ENCODE data around the gene DHTKD1.
"Not testable (repeated sequence)": the region's sequence is repeated elsewhere in the genome, so short reads cannot be mapped to it uniquely, and the experiment has no call there.

DHTKD1 gene

DNA sequence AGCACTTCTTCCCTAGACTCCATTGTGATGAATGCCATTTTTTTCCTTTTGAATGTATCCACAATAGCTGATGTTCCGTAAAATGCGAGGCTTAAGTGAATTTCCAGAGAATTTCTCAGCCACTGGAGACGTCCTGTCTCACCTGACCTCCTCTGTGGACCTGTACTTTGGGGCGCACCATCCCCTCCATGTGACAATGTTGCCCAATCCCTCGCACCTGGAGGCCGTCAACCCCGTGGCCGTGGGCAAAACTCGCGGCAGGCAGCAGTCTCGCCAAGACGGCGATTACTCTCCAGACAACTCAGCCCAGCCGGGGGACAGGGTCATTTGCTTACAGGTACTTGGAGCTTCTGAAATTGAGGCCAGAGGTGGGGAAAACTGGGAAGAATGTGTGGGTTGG, 20.2 kb downstream of the DHTKD1 start:
- no CpG with 5 or more reads among the region's 14 CpGs for WGBS, 2 donors (ENCODE audit: extremely low coverage in 2 of 2, insufficient read length in 2 of 2, insufficient replicate concordance in 1 of 2)
- Histone ChIP-seq H3K4me1 (ENCODE audit: control insufficient read depth in 2 of 2, insufficient read depth in 1 of 2, low read depth in 1 of 2, low read length in 2 of 2) (no peaks in the 10 kb centered on the region), H3K36me3 (replicated peaks in 1 of 2; ENCODE audit: control insufficient read depth in 2 of 2, insufficient read depth in 2 of 2, low read length in 2 of 2) (peaks cover 20 to 93% of the 10 kb centered on the region in 2 donors)

DNA sequence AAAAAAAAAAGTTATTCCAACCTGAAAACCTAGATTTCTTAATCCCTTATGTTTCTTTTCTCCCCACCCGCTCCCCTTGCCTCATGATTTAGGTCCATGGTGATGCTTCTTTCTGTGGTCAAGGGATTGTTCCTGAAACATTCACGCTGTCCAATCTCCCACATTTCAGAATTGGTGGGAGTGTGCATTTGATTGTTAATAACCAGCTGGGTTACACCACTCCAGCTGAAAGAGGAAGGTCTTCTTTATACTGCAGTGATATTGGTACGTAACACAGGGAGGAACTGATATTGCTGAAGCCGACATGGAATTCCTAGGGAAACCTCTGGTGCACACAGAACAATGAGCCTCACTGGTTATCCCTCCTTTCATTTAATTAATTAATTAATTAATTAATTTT, 22.7 kb downstream of the DHTKD1 start:
- H3K36me3 ChIP-seq (replicated peaks in 1 of 2; ENCODE audit: control insufficient read depth in 2 of 2, insufficient read depth in 2 of 2, low read length in 2 of 2): peaks cover 29 to 92% of the 10 kb centered on the region in 2 donors

More for the DNA sequence above, 20.2 kb downstream of the DHTKD1 start:
- H2AFZ ChIP-seq (ENCODE audit: low read length): no peak overlapping the region
- no peak overlapping the region for H3K27ac ChIP-seq (replicated peaks; ENCODE audit: low read length)
- no peak overlapping the region for H2AK5ac ChIP-seq (ENCODE audit: low read depth, low read length)
- H2BK5ac ChIP-seq (ENCODE audit: low read length): no peak overlapping the region
- no peak overlapping the region for H2BK120ac ChIP-seq (ENCODE audit: low read depth, low read length)
- no peak overlapping the region for H3K4me3 ChIP-seq (ENCODE audit: low read length in 2 of 2)
- no peak overlapping the region for H4K8ac ChIP-seq (ENCODE audit: low read depth, low read length)
- H3K27me3 ChIP-seq (ENCODE audit: control insufficient read depth in 3 of 3, insufficient read depth in 3 of 3, low read depth in 1 of 3, low read length in 3 of 3): no peaks in the 10 kb centered on the region
- H2BK12ac ChIP-seq (ENCODE audit: low read length): no peak overlapping the region
- no peak overlapping the region for H3K14ac ChIP-seq (ENCODE audit: low read length)
- H3K4ac ChIP-seq (ENCODE audit: low read length): no peak overlapping the region
- no peaks in the 10 kb centered on the region for H3K9me3 ChIP-seq (replicated peaks in 1 of 2; ENCODE audit: control insufficient read depth in 2 of 2, insufficient read depth in 1 of 2, low read depth in 1 of 2, low read length in 2 of 2)
- no peak overlapping the region for H3K9ac ChIP-seq (ENCODE audit: low read depth, low read length, poor library complexity)
- H3K23ac ChIP-seq (ENCODE audit: low read depth, low read length, poor library complexity): no peak overlapping the region
- no peak overlapping the region for H2BK15ac ChIP-seq (ENCODE audit: low read length)
- H3K4me2 ChIP-seq (ENCODE audit: insufficient read depth, low read length, poor library complexity, severe bottlenecking): no peak overlapping the region
- H3K18ac ChIP-seq (ENCODE audit: low read length): no peak overlapping the region
- H3K79me1 ChIP-seq (ENCODE audit: low read depth, low read length): peaks cover 2% of the 10 kb centered on the region
- H4K91ac ChIP-seq (ENCODE audit: low read depth, low read length, poor library complexity): no peak overlapping the region
- DNase-seq (ENCODE audit: low spot score): no peak

DNA sequence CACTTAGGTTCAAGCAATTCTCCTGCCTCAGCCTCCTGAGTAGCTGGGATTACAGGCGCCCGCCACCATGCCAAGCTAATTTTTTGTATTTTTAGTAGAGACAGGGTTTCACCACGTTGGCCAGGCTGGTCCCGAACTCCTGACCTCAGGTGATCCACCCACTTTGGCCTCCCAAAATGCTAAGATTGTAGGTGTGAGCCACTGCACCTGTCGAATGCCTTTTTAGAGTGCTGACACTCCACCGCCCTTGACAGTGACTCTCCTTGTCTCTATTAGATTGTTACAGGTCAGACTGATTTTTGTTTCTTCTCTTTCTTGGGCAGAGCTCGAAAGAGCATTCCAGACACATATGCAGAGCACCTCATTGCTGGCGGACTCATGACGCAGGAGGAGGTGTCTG, 28.6 kb downstream of the DHTKD1 start:
- no CpG with 5 or more reads among the region's 9 CpGs for WGBS, 2 donors (ENCODE audit: extremely low coverage in 2 of 2, insufficient read length in 2 of 2, insufficient replicate concordance in 1 of 2)

More for the DNA sequence above, 22.7 kb downstream of the DHTKD1 start:
- no peak overlapping the region for H2BK5ac ChIP-seq (ENCODE audit: low read length)
- no peak overlapping the region for H4K91ac ChIP-seq (ENCODE audit: low read depth, low read length, poor library complexity)
- H3K4ac ChIP-seq (ENCODE audit: low read length): no peak overlapping the region
- H3K4me2 ChIP-seq (ENCODE audit: insufficient read depth, low read length, poor library complexity, severe bottlenecking): no peak overlapping the region
- no peak for DNase-seq (ENCODE audit: low spot score)
- H3K23ac ChIP-seq (ENCODE audit: low read depth, low read length, poor library complexity): no peak overlapping the region
- no peak overlapping the region for H3K9ac ChIP-seq (ENCODE audit: low read depth, low read length, poor library complexity)
- no peaks in the 10 kb centered on the region for H3K9me3 ChIP-seq (replicated peaks in 1 of 2; ENCODE audit: control insufficient read depth in 2 of 2, insufficient read depth in 1 of 2, low read depth in 1 of 2, low read length in 2 of 2)
- no peak overlapping the region for H3K14ac ChIP-seq (ENCODE audit: low read length)
- no peak overlapping the region for H4K8ac ChIP-seq (ENCODE audit: low read depth, low read length)
- no peaks in the 10 kb centered on the region for H3K4me1 ChIP-seq (ENCODE audit: control insufficient read depth in 2 of 2, insufficient read depth in 1 of 2, low read depth in 1 of 2, low read length in 2 of 2)
- H2BK12ac ChIP-seq (ENCODE audit: low read length): no peak overlapping the region
- no peak overlapping the region for H3K27ac ChIP-seq (replicated peaks; ENCODE audit: low read length)
- H2BK120ac ChIP-seq (ENCODE audit: low read depth, low read length): no peak overlapping the region
- H3K79me1 ChIP-seq (ENCODE audit: low read depth, low read length): no peaks in the 10 kb centered on the region
- H2AFZ ChIP-seq (ENCODE audit: low read length): no peak overlapping the region
- H2AK5ac ChIP-seq (ENCODE audit: low read depth, low read length): no peak overlapping the region
- H3K27me3 ChIP-seq (ENCODE audit: control insufficient read depth in 3 of 3, insufficient read depth in 3 of 3, low read depth in 1 of 3, low read length in 3 of 3): no peaks in the 10 kb centered on the region
- H2BK15ac ChIP-seq (ENCODE audit: low read length): no peak overlapping the region
- no peak overlapping the region for H3K4me3 ChIP-seq (ENCODE audit: low read length in 2 of 2)
- no peak overlapping the region for H3K18ac ChIP-seq (ENCODE audit: low read length)
- no CpG with 5 or more reads among the region's 4 CpGs for WGBS, 2 donors (ENCODE audit: extremely low coverage in 2 of 2, insufficient read length in 2 of 2, insufficient replicate concordance in 1 of 2)

DNA sequence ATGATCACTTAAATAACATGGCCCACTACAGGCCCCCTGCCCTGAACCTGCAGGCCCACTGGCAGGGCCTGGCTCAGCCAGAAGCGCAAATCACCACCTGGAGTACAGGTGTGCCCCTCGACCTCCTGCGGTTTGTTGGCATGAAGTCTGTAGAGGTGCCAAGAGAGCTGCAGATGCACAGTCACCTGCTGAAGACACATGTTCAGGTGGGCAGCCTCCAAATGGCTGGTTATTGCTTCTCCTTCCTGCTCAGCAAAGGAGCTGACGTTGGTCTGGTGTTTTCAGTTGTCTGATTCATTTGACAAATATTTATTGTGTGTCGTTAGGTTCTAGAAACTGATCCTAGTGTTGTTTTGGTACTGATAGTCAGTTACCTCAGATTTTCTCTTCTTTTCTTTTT, 29.0 kb downstream of the DHTKD1 start:
- Histone ChIP-seq H4K91ac (ENCODE audit: low read depth, low read length, poor library complexity) (peak overlapping the region; percentile 46), H3K79me1 (ENCODE audit: low read depth, low read length) (no peaks in the 10 kb centered on the region), H3K36me3 (replicated peaks in 1 of 2; ENCODE audit: control insufficient read depth in 2 of 2, insufficient read depth in 2 of 2, low read length in 2 of 2) (peaks cover 30 to 90% of the 10 kb centered on the region in 2 donors), H3K27ac (replicated peaks; ENCODE audit: low read length) (no peak overlapping the region), H4K8ac (ENCODE audit: low read depth, low read length) (peak overlapping the region; percentile 65), H2BK15ac (ENCODE audit: low read length) (no peak overlapping the region), H2AFZ (ENCODE audit: low read length) (no peak overlapping the region), H3K4me1 (ENCODE audit: control insufficient read depth in 2 of 2, insufficient read depth in 1 of 2, low read depth in 1 of 2, low read length in 2 of 2) (no peaks in the 10 kb centered on the region), H3K23ac (ENCODE audit: low read depth, low read length, poor library complexity) (no peak overlapping the region), H3K9ac (ENCODE audit: low read depth, low read length, poor library complexity) (peak overlapping the region; percentile 44), H3K4me3 (ENCODE audit: low read length in 2 of 2) (no peak overlapping the region), H3K18ac (ENCODE audit: low read length) (no peak overlapping the region), H3K27me3 (ENCODE audit: control insufficient read depth in 3 of 3, insufficient read depth in 3 of 3, low read depth in 1 of 3, low read length in 3 of 3) (no peaks in the 10 kb centered on the region), H3K14ac (ENCODE audit: low read length) (no peak overlapping the region), H3K4ac (ENCODE audit: low read length) (no peak overlapping the region), H3K4me2 (ENCODE audit: insufficient read depth, low read length, poor library complexity, severe bottlenecking) (no peak overlapping the region), H2BK120ac (ENCODE audit: low read depth, low read length) (no peak overlapping the region), H2AK5ac (ENCODE audit: low read depth, low read length) (no peak overlapping the region), H2BK12ac (ENCODE audit: low read length) (peak overlapping the region; percentile 16), H2BK5ac (ENCODE audit: low read length) (no peak overlapping the region), H3K9me3 (replicated peaks in 1 of 2; ENCODE audit: control insufficient read depth in 2 of 2, insufficient read depth in 1 of 2, low read depth in 1 of 2, low read length in 2 of 2) (no peaks in the 10 kb centered on the region)
- no CpG with 5 or more reads among the region's 5 CpGs for WGBS, 2 donors (ENCODE audit: extremely low coverage in 2 of 2, insufficient read length in 2 of 2, insufficient replicate concordance in 1 of 2)
- DNase-seq (ENCODE audit: low spot score): no peak

More for the DNA sequence above, 28.6 kb downstream of the DHTKD1 start:
- Histone ChIP-seq H3K36me3 (replicated peaks in 1 of 2; ENCODE audit: control insufficient read depth in 2 of 2, insufficient read depth in 2 of 2, low read length in 2 of 2) (peaks cover 31 to 89% of the 10 kb centered on the region in 2 donors), H3K9ac (ENCODE audit: low read depth, low read length, poor library complexity) (peak overlapping the region; percentile 44)
- H3K4me2 ChIP-seq (ENCODE audit: insufficient read depth, low read length, poor library complexity, severe bottlenecking); H3K4me3 ChIP-seq (ENCODE audit: low read length in 2 of 2); H3K14ac ChIP-seq (ENCODE audit: low read length); DNase-seq (ENCODE audit: low spot score); H2BK15ac ChIP-seq (ENCODE audit: low read length); H2BK120ac ChIP-seq (ENCODE audit: low read depth, low read length); H4K8ac ChIP-seq (ENCODE audit: low read depth, low read length); H2BK5ac ChIP-seq (ENCODE audit: low read length); H2AFZ ChIP-seq (ENCODE audit: low read length); H2AK5ac ChIP-seq (ENCODE audit: low read depth, low read length); H3K27ac ChIP-seq (replicated peaks; ENCODE audit: low read length); H3K23ac ChIP-seq (ENCODE audit: low read depth, low read length, poor library complexity); H3K4me1 ChIP-seq (ENCODE audit: control insufficient read depth in 2 of 2, insufficient read depth in 1 of 2, low read depth in 1 of 2, low read length in 2 of 2); H3K27me3 ChIP-seq (ENCODE audit: control insufficient read depth in 3 of 3, insufficient read depth in 3 of 3, low read depth in 1 of 3, low read length in 3 of 3); H3K18ac ChIP-seq (ENCODE audit: low read length); H4K91ac ChIP-seq (ENCODE audit: low read depth, low read length, poor library complexity); H3K9me3 ChIP-seq (replicated peaks in 1 of 2; ENCODE audit: control insufficient read depth in 2 of 2, insufficient read depth in 1 of 2, low read depth in 1 of 2, low read length in 2 of 2); H3K79me1 ChIP-seq (ENCODE audit: low read depth, low read length); H2BK12ac ChIP-seq (ENCODE audit: low read length); H3K4ac ChIP-seq (ENCODE audit: low read length): not testable (repeated sequence)

All from neuronal stem cell (in vitro differentiated cells).